Measurements from ENCODE around the gene ANO8.

- TF ChIP-seq EZH2phosphoT487 (IDR thresholded peaks at IDR 0.05; ENCODE audit: low read depth, severe bottlenecking, unreplicated experiment) (no peak), CTCF (IDR thresholded peaks at IDR 0.05; ENCODE audit: poor library complexity) (no peak), EZH2 (IDR thresholded peaks at IDR 0.05; ENCODE audit: borderline replicate concordance) (no peak)
These were observed 17.3 kb upstream of the ANO8 start for GRCh38 chr19:17351815-17352435.
